Stromal cell of bone marrow (primary cell): Measurements from ENCODE around the gene METTL6.
"Not testable (repeated sequence)": the region's sequence is repeated elsewhere in the genome, so short reads cannot be mapped to it uniquely, and the experiment has no call there.

Experiments used
- DNase-seq: peaks from one replicate; pipeline ENCODE4 v3.0.0-alpha.2; 2012; ENCODE audit warnings: low read depth

Gene METTL6

GRCh38 chr3:15450438-15451215 lies 23.3 kb upstream of the METTL6 start:
- no peak for DNase-seq

GRCh38 chr3:15449489-15450224 lies 22.3 kb upstream of the METTL6 start:
- no peak for DNase-seq

- DNase-seq = peak; percentile 83
Measured at GRCh38 chr3:15443826-15444524, 16.6 kb upstream of the METTL6 start.

GRCh38 chr3:15440891-15441290 lies 13.5 kb upstream of the METTL6 start:
- peak; percentile 80 for DNase-seq

GRCh38 chr3:15439476-15439875 lies 12.1 kb upstream of the METTL6 start:
- peak; percentile 63 for DNase-seq

GRCh38 chr3:15438983-15439382 lies 11.6 kb upstream of the METTL6 start:
- DNase-seq = peak; percentile 85

- DNase-seq = no peak
Measured at GRCh38 chr3:15436246-15436645, 8.9 kb upstream of the METTL6 start.

- DNase-seq = no peak
Measured at GRCh38 chr3:15434756-15435155, 7.4 kb upstream of the METTL6 start.

GRCh38 chr3:15433531-15433930 lies 6.2 kb upstream of the METTL6 start:
- no peak for DNase-seq

- no peak for DNase-seq
Measured at GRCh38 chr3:15431256-15431837, 4.0 kb upstream of the METTL6 start.

- no peak for DNase-seq
Measured at GRCh38 chr3:15430624-15431023, 3.3 kb upstream of the METTL6 start.

- DNase-seq = no peak
Measured at GRCh38 chr3:15429080-15429479, 1.7 kb upstream of the METTL6 start.

GRCh38 chr3:15428539-15428938 lies 1.2 kb upstream of the METTL6 start:
- peak; percentile 74 for DNase-seq

GRCh38 chr3:15427981-15428380 lies 637 bp upstream of the METTL6 start:
- no peak for DNase-seq

GRCh38 chr3:15426579-15427118 lies 695 bp downstream of the METTL6 start:
- DNase-seq = no peak

- no peak for DNase-seq
Measured at GRCh38 chr3:15420871-15421270, 6.5 kb downstream of the METTL6 start.

- DNase-seq = not testable (repeated sequence)
Measured at GRCh38 chr3:15410966-15411365, 16.4 kb downstream of the METTL6 start.

GRCh38 chr3:15409774-15410173 lies 17.6 kb downstream of the METTL6 start:
- no peak for DNase-seq

GRCh38 chr3:15409239-15409638 lies 18.1 kb downstream of the METTL6 start:
- DNase-seq = no peak

- DNase-seq = no peak
Measured at GRCh38 chr3:15405448-15406050, 21.8 kb downstream of the METTL6 start.

- no peak for DNase-seq
Measured at GRCh38 chr3:15404767-15405166, 22.6 kb downstream of the METTL6 start.

- no peak for DNase-seq
Measured at GRCh38 chr3:15403965-15404364, 23.4 kb downstream of the METTL6 start.
